Transverse colon (tissue), 3 donors: Measurements from ENCODE around the gene SOCS1.

Experiments
- POLR2A ChIP-seq: fragments of 450-650 bp; IDR thresholded peaks from one replicate; pipeline ENCODE4 v1.6.1; 2016; ENCODE audit warnings: antibody characterized with exemption, mild to moderate bottlenecking, moderate library complexity
- TF ChIP-seq, protein P1 (sequence below), 5 experiments: fragments of 200-600 bp in 3 of 5; fragments of 450-650 bp in 2 of 5; sonication (generic) in 3 of 5; IDR thresholded peaks; 1 replicate in 2 of 5; 2 replicates in 3 of 5; pipeline ENCODE4 v1.5.1; 2016 to 2017; ENCODE audit warnings: antibody characterized with exemption in 5 of 5, inconsistent platforms in 3 of 5, mild to moderate bottlenecking in 2 of 5, moderate library complexity in 1 of 5

DNA sequence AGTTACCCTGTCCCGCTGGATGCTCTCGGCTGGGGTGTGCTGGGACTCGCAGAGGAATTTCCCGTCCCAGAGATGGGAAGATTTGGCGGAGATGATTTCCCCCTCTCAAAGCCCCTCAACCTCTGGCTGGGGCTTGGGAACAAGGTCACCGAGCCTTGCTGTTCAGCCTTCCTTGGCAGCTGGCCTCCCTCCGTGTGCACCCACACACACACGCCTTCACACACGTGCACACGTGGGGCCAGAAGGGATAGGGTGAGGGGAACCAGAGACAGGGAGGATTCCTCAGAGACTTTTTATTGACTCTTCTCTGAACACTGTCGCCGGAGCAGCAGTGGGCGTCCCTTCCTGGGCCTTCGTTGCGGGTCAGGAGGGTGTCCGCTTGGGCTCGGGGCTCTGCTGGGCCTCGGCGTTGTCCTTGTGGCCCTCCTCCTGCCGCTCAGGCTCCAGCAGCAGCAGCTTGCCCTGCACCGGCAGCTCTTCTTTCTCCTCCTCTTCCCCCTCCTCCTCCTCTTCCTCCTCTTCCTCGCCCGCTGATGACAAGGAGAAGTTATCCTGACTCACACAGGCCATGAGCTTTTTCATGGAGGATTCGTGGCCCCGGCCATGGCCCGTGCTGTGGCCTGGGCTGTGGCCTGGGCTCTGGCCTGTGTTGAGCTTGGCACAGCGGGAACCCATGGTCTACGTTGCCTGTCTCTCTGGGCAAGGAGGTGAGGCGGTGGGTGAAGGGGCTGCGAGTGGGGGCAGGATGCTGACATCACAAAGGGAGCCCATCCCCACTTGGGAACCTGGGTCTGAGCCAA lies 17.1 kb upstream of the SOCS1 start, which contains the start of gene PRM3:
- TF ChIP-seq, protein P1, sequence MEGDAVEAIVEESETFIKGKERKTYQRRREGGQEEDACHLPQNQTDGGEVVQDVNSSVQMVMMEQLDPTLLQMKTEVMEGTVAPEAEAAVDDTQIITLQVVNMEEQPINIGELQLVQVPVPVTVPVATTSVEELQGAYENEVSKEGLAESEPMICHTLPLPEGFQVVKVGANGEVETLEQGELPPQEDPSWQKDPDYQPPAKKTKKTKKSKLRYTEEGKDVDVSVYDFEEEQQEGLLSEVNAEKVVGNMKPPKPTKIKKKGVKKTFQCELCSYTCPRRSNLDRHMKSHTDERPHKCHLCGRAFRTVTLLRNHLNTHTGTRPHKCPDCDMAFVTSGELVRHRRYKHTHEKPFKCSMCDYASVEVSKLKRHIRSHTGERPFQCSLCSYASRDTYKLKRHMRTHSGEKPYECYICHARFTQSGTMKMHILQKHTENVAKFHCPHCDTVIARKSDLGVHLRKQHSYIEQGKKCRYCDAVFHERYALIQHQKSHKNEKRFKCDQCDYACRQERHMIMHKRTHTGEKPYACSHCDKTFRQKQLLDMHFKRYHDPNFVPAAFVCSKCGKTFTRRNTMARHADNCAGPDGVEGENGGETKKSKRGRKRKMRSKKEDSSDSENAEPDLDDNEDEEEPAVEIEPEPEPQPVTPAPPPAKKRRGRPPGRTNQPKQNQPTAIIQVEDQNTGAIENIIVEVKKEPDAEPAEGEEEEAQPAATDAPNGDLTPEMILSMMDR (IDR thresholded peaks at IDR 0.05): no peak
- TF ChIP-seq POLR2A: no peak
